Mucosa of stomach (tissue), 1 donor: Measurements from ENCODE around the gene SEC63.

Source experiments
- H3K27me3 ChIP-seq: one replicate; pipeline ENCODE4 v1.7.0; 2013; ENCODE audit warnings: mild to moderate bottlenecking, low read length; ENCODE audit not compliant: control insufficient read depth, insufficient read depth
- H3K36me3 ChIP-seq: one replicate; pipeline ENCODE4 v1.7.0; 2013; ENCODE audit warnings: low read length; ENCODE audit not compliant: control insufficient read depth, insufficient read depth
- H3K4me1 ChIP-seq: one replicate; pipeline ENCODE4 v1.7.0; 2013; ENCODE audit warnings: mild to moderate bottlenecking, low read length; ENCODE audit not compliant: control insufficient read depth, insufficient read depth
- H3K4me3 ChIP-seq: one replicate; pipeline ENCODE4 v1.7.0; 2013; ENCODE audit warnings: low read length
- H3K9ac ChIP-seq: one replicate; pipeline ENCODE4 v1.7.0; 2013; ENCODE audit warnings: mild to moderate bottlenecking, low read length, moderate library complexity
- H3K9me3 ChIP-seq: one replicate; pipeline ENCODE4 v1.7.0; 2013; ENCODE audit warnings: mild to moderate bottlenecking, low read length, moderate library complexity; ENCODE audit not compliant: control insufficient read depth
- donor health status: Pancreatic carcinoma.

SEC63 gene

GRCh38 chr6:107841275-107841670 is 116.7 kb downstream of the SEC63 start:
- Histone ChIP-seq H3K9ac (no peak overlapping the region), H3K27me3 (no peaks in the 10 kb centered on the region), H3K9me3 (no peaks in the 10 kb centered on the region), H3K4me3 (no peak overlapping the region), H3K4me1 (no peaks in the 10 kb centered on the region), H3K36me3 (no peaks in the 10 kb centered on the region)

GRCh38 chr6:107840636-107841274 is 117.3 kb downstream of the SEC63 start:
- Histone ChIP-seq H3K9ac (no peak overlapping the region), H3K4me1 (no peaks in the 10 kb centered on the region), H3K4me3 (no peak overlapping the region), H3K27me3 (no peaks in the 10 kb centered on the region), H3K36me3 (no peaks in the 10 kb centered on the region), H3K9me3 (no peaks in the 10 kb centered on the region)

- Histone ChIP-seq H3K27me3 (no peaks in the 10 kb centered on the region), H3K36me3 (no peaks in the 10 kb centered on the region), H3K9me3 (no peaks in the 10 kb centered on the region), H3K9ac (no peak overlapping the region), H3K4me1 (no peaks in the 10 kb centered on the region), H3K4me3 (no peak overlapping the region)
These were observed 124.9 kb downstream of the SEC63 start for GRCh38 chr6:107833136-107833535.

- Histone ChIP-seq H3K9ac (no peak overlapping the region), H3K9me3 (no peaks in the 10 kb centered on the region), H3K4me1 (no peaks in the 10 kb centered on the region), H3K36me3 (no peaks in the 10 kb centered on the region), H3K27me3 (no peaks in the 10 kb centered on the region), H3K4me3 (no peak overlapping the region)
These were observed 125.6 kb downstream of the SEC63 start for GRCh38 chr6:107832151-107833056.

- H3K9me3 ChIP-seq: no peaks in the 10 kb centered on the region
- H3K4me3 ChIP-seq: no peak overlapping the region
- no peaks in the 10 kb centered on the region for H3K36me3 ChIP-seq
- H3K27me3 ChIP-seq: no peaks in the 10 kb centered on the region
- no peaks in the 10 kb centered on the region for H3K4me1 ChIP-seq
- H3K9ac ChIP-seq: no peak overlapping the region
These were observed 127.9 kb downstream of the SEC63 start for GRCh38 chr6:107830060-107830459.

GRCh38 chr6:107827541-107827940 is 130.5 kb downstream of the SEC63 start:
- Histone ChIP-seq H3K9me3 (no peaks in the 10 kb centered on the region), H3K36me3 (no peaks in the 10 kb centered on the region), H3K9ac (no peak overlapping the region), H3K4me3 (no peak overlapping the region), H3K27me3 (no peaks in the 10 kb centered on the region), H3K4me1 (no peaks in the 10 kb centered on the region)

GRCh38 chr6:107823047-107823557 is 134.9 kb downstream of the SEC63 start:
- Histone ChIP-seq H3K36me3 (no peaks in the 10 kb centered on the region), H3K9ac (no peak overlapping the region), H3K4me3 (no peak overlapping the region), H3K4me1 (peaks cover 14% of the 10 kb centered on the region), H3K9me3 (no peaks in the 10 kb centered on the region), H3K27me3 (no peaks in the 10 kb centered on the region)

- H3K9ac ChIP-seq: peak overlapping the region; percentile 44
- H3K36me3 ChIP-seq: no peaks in the 10 kb centered on the region
- H3K9me3 ChIP-seq: no peaks in the 10 kb centered on the region
- H3K4me1 ChIP-seq: peaks cover 14% of the 10 kb centered on the region
- H3K4me3 ChIP-seq: no peak overlapping the region
- no peaks in the 10 kb centered on the region for H3K27me3 ChIP-seq
These were observed 135.6 kb downstream of the SEC63 start for GRCh38 chr6:107822176-107823046.

GRCh38 chr6:107821591-107821990 is 136.4 kb downstream of the SEC63 start:
- H3K4me1 ChIP-seq: peaks cover 14% of the 10 kb centered on the region

GRCh38 chr6:107820338-107821261 is 137.4 kb downstream of the SEC63 start:
- Histone ChIP-seq H3K4me3 (no peak overlapping the region), H3K9ac (peak overlapping the region; percentile 24), H3K9me3 (no peaks in the 10 kb centered on the region), H3K27me3 (no peaks in the 10 kb centered on the region), H3K4me1 (peaks cover 14% of the 10 kb centered on the region), H3K36me3 (no peaks in the 10 kb centered on the region)

More at GRCh38 chr6:107821591-107821990, 136.4 kb downstream of the SEC63 start:
- Histone ChIP-seq H3K9ac (no peak overlapping the region), H3K36me3 (no peaks in the 10 kb centered on the region), H3K4me3 (no peak overlapping the region), H3K9me3 (no peaks in the 10 kb centered on the region), H3K27me3 (no peaks in the 10 kb centered on the region)

GRCh38 chr6:107819964-107820337 is 138.1 kb downstream of the SEC63 start:
- no peaks in the 10 kb centered on the region for H3K9me3 ChIP-seq
- H3K9ac ChIP-seq: peak overlapping the region; percentile 24
- no peaks in the 10 kb centered on the region for H3K36me3 ChIP-seq
- no peak overlapping the region for H3K4me3 ChIP-seq
- no peaks in the 10 kb centered on the region for H3K27me3 ChIP-seq
- H3K4me1 ChIP-seq: peaks cover 14% of the 10 kb centered on the region
